H1 (cell line): Measurements from ENCODE around the gene HOXC5. TPM values are rescaled to one million over a fixed set of nuclear protein-coding genes. Genes with fewer than 3 reads are reported as not detected.

Experiments used
- CTCF ChIA-PET: fragments of 300-600 bp; sonication (Branson Sonifier 250); formaldehyde crosslinking; loops from one replicate; lab custom pipeline; 2021; ENCODE audit not compliant: partially characterized antibody; lab: Charles Lee
- POLR2A ChIA-PET: fragments of 300-600 bp; sonication (Branson Sonifier 250); formaldehyde crosslinking; loops from one replicate; lab custom pipeline; 2021; ENCODE audit warnings: inconsistent platforms; ENCODE audit not compliant: partially characterized antibody; lab: Charles Lee
- DNase-seq, 2 experiments: peaks; one replicate each; pipeline versions ENCODE4 v3.0.0 to v3.0.0-alpha.2; 2010 to 2022; ENCODE audit warnings: low spot score in 2 of 2, low read depth in 1 of 2, mixed read lengths in 1 of 2
- FAIRE-seq: peaks from 2 replicates; lab custom pipeline; 2011; peaks lifted over from hg19 to GRCh38; lab: Jason Lieb, UNC
- H2AFZ ChIP-seq: 2 replicates; pipeline ENCODE4 v1.8.1; 2012; ENCODE audit warnings: low read length, inconsistent platforms
- H2AK5ac ChIP-seq: 2 replicates; pipeline ENCODE4 v1.6.1; 2013; ENCODE audit warnings: low read depth, low read length
- H2BK120ac ChIP-seq: replicated peaks from 2 replicates; pipeline ENCODE3; 2013; ENCODE audit warnings: low read depth, low read length, inconsistent platforms
- H2BK12ac ChIP-seq: 2 replicates; pipeline ENCODE4 v1.6.1; 2013; ENCODE audit warnings: low read depth, low read length
- H2BK15ac ChIP-seq: 2 replicates; pipeline ENCODE4 v1.6.1; 2013; ENCODE audit warnings: low read length
- H2BK20ac ChIP-seq: 2 replicates; pipeline ENCODE4 v1.6.1; 2013; ENCODE audit warnings: low read length
- H2BK5ac ChIP-seq: 2 replicates; pipeline ENCODE4 v1.6.1; 2013; ENCODE audit warnings: low read depth, low read length
- H3K14ac ChIP-seq: 2 replicates; pipeline ENCODE4 v1.6.1; 2013; ENCODE audit warnings: inconsistent platforms; ENCODE audit not compliant: insufficient read length
- H3K18ac ChIP-seq: 2 replicates; pipeline ENCODE4 v1.6.1; 2013; ENCODE audit warnings: low read length; ENCODE audit errors: extremely low read depth
- H3K23ac ChIP-seq: 2 replicates; pipeline ENCODE4 v1.6.1; 2013; ENCODE audit warnings: inconsistent platforms; ENCODE audit not compliant: insufficient read length
- H3K23me2 ChIP-seq: 2 replicates; pipeline ENCODE4 v1.6.1; 2013; ENCODE audit warnings: low read depth, low read length
- H3K27ac ChIP-seq: 2 replicates; pipeline ENCODE4 v1.6.1; 2011; ENCODE audit warnings: low read depth, low read length, inconsistent platforms
- H3K27me3 ChIP-seq, 4 experiments: replicated peaks in 1 of 4; 1 replicate in 1 of 4; 2 replicates in 3 of 4; pipeline versions ENCODE4 v1.6.1 to v1.8.1; 2011 to 2013; ENCODE audit warnings: low read length in 3 of 4, mild to moderate bottlenecking in 3 of 4, inconsistent platforms in 2 of 4, mixed read lengths in 2 of 4, moderate library complexity in 1 of 4; ENCODE audit not compliant: control insufficient read depth in 3 of 4, insufficient read depth in 3 of 4; ENCODE audit errors: extremely low read depth in 1 of 4
- H3K36me3 ChIP-seq, 4 experiments: 2 replicates each; pipeline versions ENCODE4 v1.6.1 to v1.8.1; 2011 to 2013; ENCODE audit warnings: mild to moderate bottlenecking in 4 of 4, low read length in 3 of 4, moderate library complexity in 2 of 4, control low read depth in 1 of 4, inconsistent platforms in 1 of 4; ENCODE audit not compliant: insufficient read depth in 4 of 4, control insufficient read depth in 2 of 4
- H3K4ac ChIP-seq: replicated peaks from 2 replicates; pipeline ENCODE3; 2013; ENCODE audit warnings: low read length, low read depth, mixed read lengths, inconsistent platforms; ENCODE audit not compliant: insufficient read length
- H3K4me1 ChIP-seq, 4 experiments: replicated peaks in 1 of 4; 1 replicate in 1 of 4; 2 replicates in 3 of 4; pipeline versions ENCODE4 v1.6.1 to v1.8.1; 2011 to 2013; ENCODE audit warnings: low read length in 3 of 4, inconsistent platforms in 2 of 4, mixed read lengths in 1 of 4; ENCODE audit not compliant: insufficient read depth in 4 of 4, control insufficient read depth in 3 of 4
- H3K4me2 ChIP-seq, 2 experiments: 2 replicates each; pipeline versions ENCODE4 v1.6.1 to v1.8.1; 2011 to 2013; ENCODE audit warnings: low read depth in 2 of 2, low read length in 2 of 2, control low read depth in 1 of 2, inconsistent platforms in 1 of 2, mild to moderate bottlenecking in 1 of 2; ENCODE audit not compliant: insufficient read depth in 1 of 2
- H3K4me3 ChIP-seq, 4 experiments: fragments of 200-600, 300-600 bp in 1 of 4; sonication (generic), shearing (Covaris generic), sonication (Bioruptor Twin) in 1 of 4; 2 replicates each; pipeline versions ENCODE4 v1.5.1 to v1.8.1; 2011 to 2016; ENCODE audit warnings: low read length in 4 of 4, low read depth in 3 of 4, control low read depth in 2 of 4, inconsistent platforms in 2 of 4, mild to moderate bottlenecking in 2 of 4, mixed read lengths in 1 of 4, moderate library complexity in 1 of 4; ENCODE audit not compliant: insufficient read depth in 2 of 4; ENCODE audit errors: extremely low read depth in 1 of 4
- H3K56ac ChIP-seq: replicated peaks from 2 replicates; pipeline ENCODE3; 2013; ENCODE audit warnings: low read depth, mild to moderate bottlenecking, mixed read lengths, low read length, inconsistent platforms; ENCODE audit not compliant: insufficient read length
- H3K79me1 ChIP-seq: 2 replicates; pipeline ENCODE4 v1.6.1; 2013; ENCODE audit warnings: low read depth, low read length, control low read depth
- H3K79me2 ChIP-seq, 2 experiments: 2 replicates each; pipeline versions ENCODE4 v1.6.1 to v1.8.1; 2012 to 2013; ENCODE audit warnings: low read length in 2 of 2, mild to moderate bottlenecking in 2 of 2, inconsistent platforms in 1 of 2; ENCODE audit not compliant: insufficient read depth in 2 of 2, control insufficient read depth in 1 of 2
- H3K9ac ChIP-seq, 4 experiments: replicated peaks in 1 of 4; 1 replicate in 1 of 4; 2 replicates in 3 of 4; pipeline versions ENCODE4 v1.6.1 to v1.8.1; 2011 to 2013; ENCODE audit warnings: low read depth in 3 of 4, low read length in 3 of 4, control low read depth in 2 of 4, mild to moderate bottlenecking in 2 of 4, moderate library complexity in 2 of 4, inconsistent platforms in 1 of 4; ENCODE audit errors: extremely low read depth in 1 of 4
- H3K9me3 ChIP-seq, 2 experiments: 2 replicates each; pipeline versions ENCODE4 v1.6.1 to v1.8.1; 2012 to 2013; ENCODE audit warnings: mild to moderate bottlenecking in 2 of 2, moderate library complexity in 2 of 2, control low read depth in 1 of 2, inconsistent platforms in 1 of 2, low read depth in 1 of 2, low read length in 1 of 2, mixed read lengths in 1 of 2; ENCODE audit not compliant: insufficient read depth in 2 of 2
- H4K20me1 ChIP-seq, 2 experiments: replicated peaks in 1 of 2; 2 replicates each; pipeline versions ENCODE3 to v1.8.1; 2011 to 2013; ENCODE audit warnings: inconsistent platforms in 2 of 2, low read length in 2 of 2, mild to moderate bottlenecking in 1 of 2; ENCODE audit not compliant: insufficient read depth in 2 of 2, control insufficient read depth in 1 of 2
- H4K5ac ChIP-seq: 2 replicates; pipeline ENCODE4 v1.6.1; 2013; ENCODE audit warnings: low read length, low read depth, mixed read lengths, inconsistent platforms; ENCODE audit not compliant: insufficient read length
- H4K8ac ChIP-seq: 2 replicates; pipeline ENCODE4 v1.8.0; 2013; ENCODE audit warnings: mild to moderate bottlenecking, moderate library complexity, low read length, inconsistent platforms; ENCODE audit not compliant: insufficient read depth; ENCODE audit errors: extremely low read depth
- H4K91ac ChIP-seq: replicated peaks from 2 replicates; pipeline ENCODE3; 2013; ENCODE audit warnings: low read length, mixed read lengths, inconsistent platforms; ENCODE audit not compliant: insufficient read length
- ATF2 ChIP-seq: IDR thresholded peaks from 2 replicates; pipeline ENCODE4 v1.6.1; 2012; ENCODE audit warnings: low read length, inconsistent platforms
- CBX5 ChIP-seq: fragments of 300-800, 300-1000 bp; sonication (generic); IDR thresholded peaks from 2 replicates; pipeline ENCODE4 v1.7.1; 2016; ENCODE audit warnings: antibody characterized with exemption, low read length, low read depth
- CHD1 ChIP-seq: IDR thresholded peaks from 2 replicates; pipeline ENCODE4 v1.6.1; 2012; ENCODE audit warnings: low read depth, low read length, improper control_type of control experiment
- CTBP2 ChIP-seq: IDR thresholded peaks from 2 replicates; pipeline ENCODE4 v1.7.0; 2011; ENCODE audit warnings: borderline replicate concordance, mild to moderate bottlenecking, moderate library complexity, mixed read lengths, low read length; ENCODE audit not compliant: insufficient read depth, insufficient read length
- EZH2 ChIP-seq: fragments of 200-600 bp; sonication (generic); IDR thresholded peaks from 2 replicates; pipeline ENCODE4 v1.7.1; 2012; ENCODE audit warnings: low read depth, mild to moderate bottlenecking, moderate library complexity, low read length, inconsistent platforms; ENCODE audit not compliant: severe bottlenecking
- MAFK ChIP-seq: IDR thresholded peaks from 2 replicates; pipeline ENCODE4 v1.6.1; 2012; ENCODE audit warnings: low read depth, mild to moderate bottlenecking, improper control_type of control experiment, low read length
- SP1 ChIP-seq: IDR thresholded peaks from 2 replicates; pipeline ENCODE4 v1.6.1; 2011; ENCODE audit warnings: low read depth, low read length
- SP4 ChIP-seq: IDR thresholded peaks from 2 replicates; pipeline ENCODE4 v1.6.1; 2012; ENCODE audit warnings: low read length, inconsistent platforms
- SUZ12 ChIP-seq: fragments of 200-600 bp; sonication (generic); IDR thresholded peaks from 2 replicates; pipeline ENCODE4 v1.6.1; 2012; ENCODE audit warnings: mild to moderate bottlenecking, inconsistent platforms, low read length, moderate library complexity, mixed read lengths
- TAF7 ChIP-seq: optimal IDR thresholded peaks from 2 replicates; pipeline ENCODE3; 2011; ENCODE audit warnings: low read depth, mild to moderate bottlenecking, inconsistent platforms, low read length, moderate library complexity, borderline replicate concordance
- TBP ChIP-seq: IDR thresholded peaks from 2 replicates; pipeline ENCODE4 v1.6.1; 2011; ENCODE audit warnings: low read depth, low read length, improper control_type of control experiment
- WGBS, 2 experiments: shearing (Covaris generic) in 1 of 2; methylation state at CpG; one replicate each; pipeline versions ENCODE4 v1.1.6 to v1.1.7; 2013 to 2015; ENCODE audit warnings: low lambda C conversion rate in 2 of 2, mixed read lengths in 2 of 2, inconsistent platforms in 1 of 2, low coverage in 1 of 2, missing lambda C conversion rate in 1 of 2; ENCODE audit not compliant: insufficient replicate concordance in 2 of 2, insufficient coverage in 1 of 2, insufficient read length in 1 of 2; ENCODE audit errors: extremely low coverage in 1 of 2, missing lambda C conversion rate in 1 of 2; 5-methylcytosine and 5-hydroxymethylcytosine counted together
- polyA plus RNA-seq, 7 experiments: library from polyadenylated mRNA; depleted of rRNA in 3 of 7; stranded (reverse) in 5 of 7; unstranded in 2 of 7; fragments of >200 nt in 5 of 7; fragments of 200-250 nt in 2 of 7; gene quantifications; 1 replicate in 5 of 7; 2 replicates in 1 of 7; 4 replicates in 1 of 7; pipeline versions ENCODE4 v1.2.1 to v1.2.3, GENCODE V29; 2011 to 2013; ENCODE audit warnings: missing spikeins in 2 of 7, mixed read lengths in 2 of 7
- total RNA-seq: library from RNA; stranded (reverse); fragmentation: NEBNext Ultra II Directional; extraction: Animal tissue kit (Norgen Biotek cat#: 25700); gene quantifications from 2 replicates; pipeline ENCODE4 v1.2.1, GENCODE V29; 2021

HOXC5 gene
- total and polyA plus RNA-seq, 2 of the 8 experiments (the other 6 are each of a cell fraction or from before 2014, with no cell fraction given): not detected

- Histone ChIP-seq H3K56ac (no peak overlapping the region), H4K8ac (no peak overlapping the region), H3K14ac (no peak overlapping the region), H3K4me1 (peaks cover 0 to 9% (median 2%) of the 10 kb centered on the region in 4 experiments; a peak in 5 of 7 replicates), H3K4me2 (no peak overlapping the region), H3K9me3 (no peaks in the 10 kb centered on the region; a peak in 1 of 4 replicates), H3K9ac (no peak overlapping the region), H3K27me3 (peaks cover 96 to 100% (median 98%) of the 10 kb centered on the region in 4 experiments), H2BK15ac (no peak overlapping the region), H3K23ac (no peak overlapping the region), H2BK5ac (no peak overlapping the region), H3K4ac (no peak overlapping the region), H3K79me2 (no peaks in the 10 kb centered on the region), H3K18ac (no peak overlapping the region), H4K5ac (no peak overlapping the region), H3K23me2 (no peaks in the 10 kb centered on the region), H3K79me1 (no peaks in the 10 kb centered on the region), H2BK120ac (no peak overlapping the region), H2BK12ac (no peak overlapping the region), H4K91ac (no peak overlapping the region), H3K27ac (no peak overlapping the region), H2BK20ac (no peak overlapping the region), H2AFZ (no peak overlapping the region), H2AK5ac (no peak overlapping the region), H3K4me3 (no peak overlapping the region), H4K20me1 (peaks cover 12 to 15% of the 10 kb centered on the region in 2 experiments), H3K36me3 (peaks cover 0 to 8% (median 0%) of the 10 kb centered on the region in 4 experiments; a peak in 1 of 8 replicates)
- POLR2A ChIA-PET: no interaction called here
- CTCF ChIA-PET: interaction anchor here (0.6 to 20.0 kb wide), 36 partner anchors 8 to 554 kb away, joined by 3 to 339 read pairs (median 6); partner anchors contain the start of genes HOXC10, HOXC12, HOXC4 and HOXC8
- TF ChIP-seq CHD1: no peak
- no peak for TF ChIP-seq SP1
- peak; percentile 43; the same call in 1 of the 2 replicates for TF ChIP-seq SUZ12
- no peak for TF ChIP-seq CTBP2
- TF ChIP-seq SP4: no peak
- TF ChIP-seq CBX5: no peak
- no peak for TF ChIP-seq MAFK
- no peak for TF ChIP-seq TBP
- no peak for TF ChIP-seq TAF7
- TF ChIP-seq ATF2: no peak
- TF ChIP-seq EZH2: peak; percentile 61
- DNase-seq: no peak
- no peak for FAIRE-seq
- WGBS, 2 experiments: 31% methylated on average over 14 of the region's 16 CpGs; no CpG with 5 or more reads in 1 of the 2 experiments
Observed at GRCh38 chr12:54031480-54031879, 1.4 kb upstream of the HOXC5 start.
